Body of pancreas (tissue), 4 donors: ENCODE measurements around the gene ORC1. TPM values are rescaled to one million over a fixed set of nuclear protein-coding genes. Genes with fewer than 3 reads are reported as not detected.

Experiments
- ATAC-seq: fragments of 150-250 bp; one replicate; pipeline ENCODE4 v1.9.1; 2016
- DNase-seq, 4 donors: peaks; one replicate each; pipeline ENCODE4 v3.0.0-alpha.2; 2019
- H3K27ac ChIP-seq, 4 donors: fragments of 200-600 bp; sonication (generic); 1 replicate in 3 of 4; 2 replicates in 1 of 4; pipeline versions ENCODE4 v1.5.1 to v1.6.1; 2016 to 2019; ENCODE audit warnings: mild to moderate bottlenecking in 1 of 4, mixed read lengths in 1 of 4, moderate library complexity in 1 of 4
- H3K27me3 ChIP-seq, 2 donors: fragments of 200-600 bp; sonication (generic); one replicate each; pipeline ENCODE4 v1.6.0; 2016; ENCODE audit warnings: mild to moderate bottlenecking in 1 of 2
- H3K36me3 ChIP-seq, 2 donors: fragments of 200-600 bp; sonication (generic); replicated peaks in 1 of 2; 2 replicates each; pipeline ENCODE4 v1.5.1; 2016; ENCODE audit warnings: low read depth in 2 of 2; ENCODE audit not compliant: insufficient read depth in 1 of 2
- H3K4me1 ChIP-seq: fragments of 200-600 bp; sonication (generic); one replicate; pipeline ENCODE4 v1.6.0; 2016
- H3K4me3 ChIP-seq, 2 donors: fragments of 200-600 bp; sonication (generic); 1 replicate in 1 of 2; 2 replicates in 1 of 2; pipeline ENCODE4 v1.5.1; 2016 to 2019
- H3K9me3 ChIP-seq, 3 donors: fragments of 200-600 bp; sonication (generic); 1 replicate in 2 of 3; 2 replicates in 1 of 3; pipeline ENCODE4 v1.5.1; 2016
- POLR2A ChIP-seq, 3 donors: fragments of 450-650 bp; IDR thresholded peaks; one replicate each; pipeline ENCODE4 v1.6.1; 2016; ENCODE audit warnings: antibody characterized with exemption in 3 of 3, mild to moderate bottlenecking in 2 of 3
- WGBS, 2 donors: methylation state at CpG; one replicate each; pipeline ENCODE4 v1.1.5; 2017; 5-methylcytosine and 5-hydroxymethylcytosine counted together
- intact Hi-C: fragments of 100-400 bp; cut with DNase I; formaldehyde crosslinking; loops from one replicate; pipeline ENCODE4 v1.15.1; 2023
- total RNA-seq, 2 donors: library from RNA; depleted of rRNA; stranded (reverse); fragments of >200 nt; gene quantifications; one replicate each; pipeline ENCODE4 v1.1.0, GENCODE V29; 2016
- TF ChIP-seq, protein P1 (sequence below), 7 experiments: fragments of 450-650 bp in 4 of 7; fragments of 200-600 bp in 3 of 7; sonication (generic) in 3 of 7; IDR thresholded peaks; one replicate each; pipeline ENCODE4 v1.5.1; 2016 to 2019; ENCODE audit warnings: antibody characterized with exemption in 7 of 7

The ORC1 gene
- total RNA-seq, 2 donors from 2014 or later = 0.52 TPM; not detected in 1

DNA sequence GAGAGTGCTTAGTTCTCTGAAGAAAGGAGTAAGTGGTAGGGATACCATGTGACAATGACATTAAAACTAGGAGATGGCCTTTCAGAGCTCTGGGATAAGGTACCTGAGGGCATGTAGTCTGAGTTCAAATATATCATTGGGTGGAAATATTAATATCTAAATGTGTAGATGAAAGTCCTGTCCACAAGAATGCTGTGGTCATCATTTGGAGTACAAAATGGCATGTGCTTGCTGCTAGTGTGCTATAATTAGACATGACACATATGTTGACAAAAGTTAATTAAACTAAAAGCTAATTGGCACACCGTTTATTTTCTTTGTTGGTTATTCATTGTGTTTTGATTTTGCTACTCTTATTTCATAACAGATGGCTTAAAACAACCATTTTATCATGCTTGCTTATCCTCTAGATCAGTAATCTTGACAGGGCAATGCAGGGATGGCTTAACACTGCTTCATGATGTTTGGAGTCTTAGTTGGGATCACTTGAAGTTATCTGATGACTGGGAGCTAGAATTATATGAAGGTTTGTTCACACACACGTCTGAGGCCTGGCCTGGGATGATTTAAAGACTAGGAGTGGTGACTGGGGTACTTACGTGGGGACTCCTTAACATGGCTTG is 69.2 kb downstream of the ORC1 start:
- Histone ChIP-seq H3K27ac (no peak overlapping the region), H3K36me3 (peaks cover 0 to 2% of the 10 kb centered on the region in 2 donors), H3K27me3 (no peaks in the 10 kb centered on the region), H3K9me3 (no peaks in the 10 kb centered on the region), H3K4me1 (no peaks in the 10 kb centered on the region), H3K4me3 (no peak overlapping the region)
- TF ChIP-seq POLR2A (IDR thresholded peaks at IDR 0.05) = no peak
- TF ChIP-seq, protein P1, sequence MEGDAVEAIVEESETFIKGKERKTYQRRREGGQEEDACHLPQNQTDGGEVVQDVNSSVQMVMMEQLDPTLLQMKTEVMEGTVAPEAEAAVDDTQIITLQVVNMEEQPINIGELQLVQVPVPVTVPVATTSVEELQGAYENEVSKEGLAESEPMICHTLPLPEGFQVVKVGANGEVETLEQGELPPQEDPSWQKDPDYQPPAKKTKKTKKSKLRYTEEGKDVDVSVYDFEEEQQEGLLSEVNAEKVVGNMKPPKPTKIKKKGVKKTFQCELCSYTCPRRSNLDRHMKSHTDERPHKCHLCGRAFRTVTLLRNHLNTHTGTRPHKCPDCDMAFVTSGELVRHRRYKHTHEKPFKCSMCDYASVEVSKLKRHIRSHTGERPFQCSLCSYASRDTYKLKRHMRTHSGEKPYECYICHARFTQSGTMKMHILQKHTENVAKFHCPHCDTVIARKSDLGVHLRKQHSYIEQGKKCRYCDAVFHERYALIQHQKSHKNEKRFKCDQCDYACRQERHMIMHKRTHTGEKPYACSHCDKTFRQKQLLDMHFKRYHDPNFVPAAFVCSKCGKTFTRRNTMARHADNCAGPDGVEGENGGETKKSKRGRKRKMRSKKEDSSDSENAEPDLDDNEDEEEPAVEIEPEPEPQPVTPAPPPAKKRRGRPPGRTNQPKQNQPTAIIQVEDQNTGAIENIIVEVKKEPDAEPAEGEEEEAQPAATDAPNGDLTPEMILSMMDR (IDR thresholded peaks at IDR 0.05) = no peak
- DNase-seq = no peak
- intact Hi-C loops = no loop called here
- WGBS, 2 donors = 84 to 85% methylated on average over 3 of the region's 3 CpGs
- ATAC-seq = no peak

DNA sequence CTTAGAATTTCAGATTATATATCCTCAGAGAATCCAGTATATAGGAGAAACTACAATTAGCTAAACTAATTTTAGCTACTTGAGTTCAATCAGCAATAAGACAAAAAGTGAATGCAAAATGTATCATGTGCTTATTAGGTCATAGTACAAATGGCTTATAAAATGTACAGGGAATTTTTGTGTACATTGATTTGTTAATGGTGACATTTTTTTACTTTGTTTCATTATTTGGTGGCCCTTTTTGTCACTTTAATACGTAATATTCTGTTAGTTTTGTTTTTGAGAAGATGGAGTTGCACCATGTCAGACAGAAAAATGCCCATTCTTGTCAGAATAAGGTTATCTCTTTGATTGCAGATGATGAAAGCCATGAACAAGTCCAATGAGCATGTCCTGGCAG is 71.8 kb downstream of the ORC1 start:
- TF ChIP-seq, protein P1 (IDR thresholded peaks at IDR 0.05) = no peak
- TF ChIP-seq POLR2A (IDR thresholded peaks at IDR 0.05) = no peak
- no peaks in the 10 kb centered on the region for H3K4me1 ChIP-seq
- DNase-seq (no peak), ATAC-seq (no peak)
- 91 to 97% methylated on average over 1 of the region's 1 CpG for WGBS, 2 donors
- H3K9me3 ChIP-seq = no peaks in the 10 kb centered on the region
- peaks cover 0 to 2% of the 10 kb centered on the region in 2 donors for H3K36me3 ChIP-seq
- no peak overlapping the region for H3K4me3 ChIP-seq
- H3K27me3 ChIP-seq = no peaks in the 10 kb centered on the region
- intact Hi-C loops = no loop called here
- no peak overlapping the region for H3K27ac ChIP-seq

DNA sequence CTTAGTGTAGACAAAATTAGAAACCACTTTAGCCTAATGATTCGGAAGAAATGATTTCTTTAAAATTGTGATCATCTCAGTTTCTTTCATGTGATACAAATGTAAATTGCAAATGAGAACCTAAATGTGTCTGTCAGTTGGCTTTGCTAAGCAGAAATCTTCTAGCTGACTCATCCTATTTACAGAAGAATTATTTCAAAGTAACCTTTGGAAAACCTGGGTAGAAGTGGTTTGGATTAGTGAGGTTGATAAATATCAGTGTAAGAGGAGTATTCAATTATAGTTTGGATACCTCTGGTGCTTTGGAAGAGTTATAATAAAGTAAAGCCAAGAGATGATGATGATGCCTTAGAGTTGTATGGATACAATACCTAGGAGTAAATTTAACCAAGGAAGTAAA is 75.6 kb downstream of the ORC1 start:
- H3K4me1 ChIP-seq = no peaks in the 10 kb centered on the region
- no peak overlapping the region for H3K4me3 ChIP-seq
- WGBS, 2 donors = 90 to 96% methylated on average over 1 of the region's 1 CpG
- ATAC-seq = no peak
- intact Hi-C loops = no loop called here
- peaks cover 0 to 2% of the 10 kb centered on the region in 2 donors for H3K36me3 ChIP-seq
- H3K27ac ChIP-seq = no peak overlapping the region
- H3K27me3 ChIP-seq = no peaks in the 10 kb centered on the region
- TF ChIP-seq, protein P1 (IDR thresholded peaks at IDR 0.05) = no peak
- no peak for TF ChIP-seq POLR2A (IDR thresholded peaks at IDR 0.05)
- no peak for DNase-seq
- no peaks in the 10 kb centered on the region for H3K9me3 ChIP-seq

DNA sequence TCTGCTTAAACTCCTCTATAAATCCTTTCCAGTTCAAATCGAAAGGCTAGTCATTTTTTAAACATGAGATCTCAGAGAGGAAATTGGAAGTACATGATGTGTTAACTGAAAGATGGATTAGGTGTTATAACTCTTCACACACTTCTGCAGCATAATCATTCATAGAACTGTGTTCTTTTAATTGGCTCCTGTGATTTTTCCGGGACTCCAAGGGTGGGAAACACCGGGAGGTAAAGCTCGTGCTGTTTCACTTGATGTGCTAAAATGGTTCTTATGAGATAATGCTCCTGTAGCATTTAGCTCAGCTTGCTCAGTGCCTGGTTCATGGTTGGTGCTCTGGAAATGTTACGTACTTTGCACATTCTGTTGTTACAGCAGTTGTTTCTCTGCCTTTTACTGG is 78.4 kb downstream of the ORC1 start:
- H3K27me3 ChIP-seq = no peaks in the 10 kb centered on the region
- H3K9me3 ChIP-seq = no peaks in the 10 kb centered on the region
- H3K36me3 ChIP-seq = no peaks in the 10 kb centered on the region
- intact Hi-C loops = no loop called here
- WGBS, 2 donors = 81 to 88% methylated on average over 5 of the region's 5 CpGs
- DNase-seq (no peak), ATAC-seq (no peak)
- TF ChIP-seq POLR2A (IDR thresholded peaks at IDR 0.05) = no peak
- TF ChIP-seq, protein P1 (IDR thresholded peaks at IDR 0.05) = no peak
- no peak overlapping the region for H3K27ac ChIP-seq
- no peaks in the 10 kb centered on the region for H3K4me1 ChIP-seq
- H3K4me3 ChIP-seq = no peak overlapping the region

DNA sequence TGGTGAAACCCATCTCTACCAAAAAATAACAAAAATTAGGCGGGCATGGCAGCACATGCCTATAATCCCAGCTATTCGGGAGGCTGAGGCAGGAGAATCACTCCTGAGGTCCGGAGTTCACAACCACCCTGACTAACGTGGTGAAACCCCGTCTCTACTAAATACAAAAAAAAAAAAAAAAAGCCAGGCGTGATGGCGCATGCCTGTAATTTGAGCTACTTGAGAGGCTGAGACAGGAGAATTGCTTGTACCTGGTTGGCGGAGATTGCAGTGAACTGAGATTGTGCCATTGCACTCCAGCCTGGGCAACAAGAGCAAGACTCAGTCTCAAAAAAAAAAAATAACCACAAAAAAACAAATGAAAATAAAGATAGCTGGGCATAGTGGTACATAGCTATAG is 80.5 kb downstream of the ORC1 start:
- no peaks in the 10 kb centered on the region for H3K9me3 ChIP-seq
- WGBS, 2 donors = 94 to 96% methylated on average over 8 of the region's 8 CpGs

More for the DNA sequence above, 80.5 kb downstream of the ORC1 start:
- ATAC-seq (no peak), DNase-seq (no peak)
- TF ChIP-seq, protein P1 (IDR thresholded peaks at IDR 0.05) = no peak
- intact Hi-C loops = no loop called here
- H3K36me3 ChIP-seq = no peaks in the 10 kb centered on the region
- H3K4me1 ChIP-seq = no peaks in the 10 kb centered on the region
- no peaks in the 10 kb centered on the region for H3K27me3 ChIP-seq
- H3K27ac ChIP-seq = no peak overlapping the region
- H3K4me3 ChIP-seq = no peak overlapping the region
